ENCODE results near the gene PI16. TPM values are rescaled to one million over a fixed set of nuclear protein-coding genes. Genes with fewer than 3 reads are reported as not detected.

Gene PI16
- total and polyA plus RNA-seq, 7 donors = 1.2 to 49.1 (median 3.1) TPM

GRCh38 chr6:36973647-36974046, 19.1 kb downstream of the PI16 start:
- no peak for DNase-seq
- H3K27me3 ChIP-seq (ENCODE audit: insufficient read depth in 3 of 3, low read length in 2 of 3) = no peaks in the 10 kb centered on the region
- no peaks in the 10 kb centered on the region for H3K4me1 ChIP-seq
- H3K36me3 ChIP-seq (ENCODE audit: insufficient read depth in 1 of 2, low read depth in 1 of 2) = peaks cover 20 to 99% of the 10 kb centered on the region in 2 donors
- ATAC-seq = no peak
- intact Hi-C loops (cut with DNase I) = no loop called here
- H3K4me3 ChIP-seq = no peak overlapping the region
- H3K27ac ChIP-seq = no peak overlapping the region
- no peak for TF ChIP-seq CTCF (IDR thresholded peaks at IDR 0.05)
- H3K9me3 ChIP-seq = no peaks in the 10 kb centered on the region
- WGBS, 3 donors = 82 to 89% (median 86%) methylated on average over 4 of the region's 4 CpGs

GRCh38 chr6:36975231-36976006, 20.9 kb downstream of the PI16 start:
- peaks cover 16 to 82% of the 10 kb centered on the region in 2 donors for H3K36me3 ChIP-seq (ENCODE audit: insufficient read depth in 1 of 2, low read depth in 1 of 2)
- ATAC-seq (no peak), DNase-seq (no peak)
- H3K9me3 ChIP-seq = no peaks in the 10 kb centered on the region
- intact Hi-C loops (cut with DNase I) = loop anchor here in 1 of 2 donors (5.0 kb wide), 2 partner anchors 48 to 88 kb away; partner anchors contain the start of gene C6orf89
- no peak overlapping the region for H3K27ac ChIP-seq
- no peak overlapping the region for H3K4me3 ChIP-seq
- no peaks in the 10 kb centered on the region for H3K27me3 ChIP-seq (ENCODE audit: insufficient read depth in 3 of 3, low read length in 2 of 3)
- peaks cover 15% of the 10 kb centered on the region for H3K4me1 ChIP-seq
- WGBS, 3 donors = 74 to 87% (median 79%) methylated on average over 7 of the region's 7 CpGs
- TF ChIP-seq CTCF (IDR thresholded peaks at IDR 0.05) = no peak

GRCh38 chr6:36976007-36976264, 21.4 kb downstream of the PI16 start:
- H3K9me3 ChIP-seq = no peaks in the 10 kb centered on the region
- intact Hi-C loops (cut with DNase I) = loop anchor here in 1 of 2 donors (5.0 kb wide), 2 partner anchors 49 to 89 kb away; partner anchors contain the start of gene C6orf89
- H3K36me3 ChIP-seq (ENCODE audit: insufficient read depth in 1 of 2, low read depth in 1 of 2) = peaks cover 15 to 76% of the 10 kb centered on the region in 2 donors
- H3K4me3 ChIP-seq = no peak overlapping the region
- DNase-seq (no peak), ATAC-seq (no peak)
- WGBS, 3 donors = 88 to 96% (median 92%) methylated on average over 4 of the region's 4 CpGs
- H3K4me1 ChIP-seq = peaks cover 20% of the 10 kb centered on the region
- no peaks in the 10 kb centered on the region for H3K27me3 ChIP-seq (ENCODE audit: insufficient read depth in 3 of 3, low read length in 2 of 3)
- H3K27ac ChIP-seq = no peak overlapping the region
- TF ChIP-seq CTCF (IDR thresholded peaks at IDR 0.05) = no peak

- peaks cover 12 to 71% of the 10 kb centered on the region in 2 donors for H3K36me3 ChIP-seq (ENCODE audit: insufficient read depth in 1 of 2, low read depth in 1 of 2)
- intact Hi-C loops (cut with DNase I) = loop anchor here in 1 of 2 donors (5.0 kb wide), 2 partner anchors 49 to 89 kb away; partner anchors contain the start of gene C6orf89
- peaks cover 26% of the 10 kb centered on the region for H3K4me1 ChIP-seq
- no peak for DNase-seq
- H3K4me3 ChIP-seq = no peak overlapping the region
- H3K9me3 ChIP-seq = no peaks in the 10 kb centered on the region
- no peaks in the 10 kb centered on the region for H3K27me3 ChIP-seq (ENCODE audit: insufficient read depth in 3 of 3, low read length in 2 of 3)
- no peak overlapping the region for H3K27ac ChIP-seq
- TF ChIP-seq CTCF (IDR thresholded peaks at IDR 0.05) = no peak
- no peak for ATAC-seq
- 91 to 94% (median 93%) methylated on average over 7 of the region's 7 CpGs for WGBS, 3 donors
Measured at GRCh38 chr6:36976509-36976908, 22.0 kb downstream of the PI16 start.

Measured in psoas muscle (tissue), 8 donors.